Panc1 (cell line): ENCODE measurements around the gene FBXL12. TPM values are rescaled to one million over a fixed set of nuclear protein-coding genes. Genes with fewer than 3 reads are reported as not detected.
"Not testable (repeated sequence)": the region's sequence is repeated elsewhere in the genome, so short reads cannot be mapped to it uniquely, and the experiment has no call there.

Source experiments
- ATAC-seq: fragments of 200-7000 bp; cut with Tn5 transposase; 2 replicates; pipeline ENCODE4 v1.9.1; 2020; ENCODE audit warnings: mild to moderate bottlenecking, moderate library complexity
- BruUV-seq: library from RNA; stranded (reverse); fragments of 400-500 nt; replicated peaks from 2 replicates; lab custom pipeline; 2021; lab: Mats Ljungman, UMichigan
- CTCF ChIA-PET: fragments of 300-600 bp; sonication (Branson Sonifier 250); formaldehyde crosslinking; loops from one replicate; lab custom pipeline; 2022; ENCODE audit warnings: antibody characterized with exemption; lab: Charles Lee
- POLR2A ChIA-PET: fragments of 300-600 bp; sonication (Branson Sonifier 250); formaldehyde crosslinking; loops from one replicate; lab custom pipeline; 2022; ENCODE audit warnings: antibody characterized with exemption; lab: Charles Lee
- DNase-seq: peaks from one replicate; pipeline ENCODE4 v3.0.0-alpha.2; 2010; ENCODE audit warnings: low read depth, low spot score
- H3K27ac ChIP-seq: 2 replicates; pipeline ENCODE4 v1.5.1; 2011; ENCODE audit warnings: mild to moderate bottlenecking, low read length, inconsistent platforms
- H3K27me3 ChIP-seq: fragments of 200-500 bp; sonication (Bioruptor generic); 2 replicates; pipeline ENCODE4 v1.6.0; 2014; ENCODE audit warnings: low read length, inconsistent platforms; ENCODE audit not compliant: control insufficient read depth, insufficient read depth
- H3K36me3 ChIP-seq: fragments of 200-500 bp; sonication (Bioruptor generic); 2 replicates; pipeline ENCODE4 v1.5.1; 2014; ENCODE audit warnings: inconsistent platforms, mild to moderate bottlenecking, low read length, moderate library complexity; ENCODE audit not compliant: control insufficient read depth, insufficient read depth
- H3K4me1 ChIP-seq: 2 replicates; pipeline ENCODE4 v1.5.1; 2011; ENCODE audit warnings: inconsistent platforms, mild to moderate bottlenecking, low read length, moderate library complexity; ENCODE audit not compliant: control insufficient read depth, insufficient read depth
- H3K4me3 ChIP-seq, 2 experiments: 2 replicates each; pipeline ENCODE4 v1.5.1; 2011 to 2012; ENCODE audit warnings: low read depth in 2 of 2, low read length in 2 of 2, mild to moderate bottlenecking in 2 of 2, inconsistent platforms in 1 of 2, moderate library complexity in 1 of 2
- H3K9me3 ChIP-seq: fragments of 200-500 bp; sonication (Bioruptor generic); 2 replicates; pipeline ENCODE4 v1.5.1; 2014; ENCODE audit warnings: low read depth, mild to moderate bottlenecking, inconsistent platforms, low read length, moderate library complexity; ENCODE audit not compliant: control insufficient read depth, insufficient read depth
- POLR2AphosphoS5 ChIP-seq: IDR thresholded peaks from 2 replicates; pipeline ENCODE4 v1.6.1; 2012; ENCODE audit warnings: mild to moderate bottlenecking, low read depth, low read length, moderate library complexity
- REST ChIP-seq, 2 experiments: IDR thresholded peaks; 2 replicates each; pipeline ENCODE4 v1.6.1; 2011 to 2012; ENCODE audit warnings: low read depth in 2 of 2, control low read depth in 1 of 2, low read length in 1 of 2, mild to moderate bottlenecking in 1 of 2, moderate library complexity in 1 of 2; ENCODE audit not compliant: insufficient read depth in 1 of 2
- SIN3A ChIP-seq: IDR thresholded peaks from 2 replicates; pipeline ENCODE4 v1.6.1; 2012; ENCODE audit warnings: low read depth, mild to moderate bottlenecking, low read length, moderate library complexity, borderline replicate concordance; ENCODE audit not compliant: insufficient read depth
- TCF7L2 ChIP-seq: IDR thresholded peaks from 2 replicates; pipeline ENCODE4 v1.6.1; 2011; ENCODE audit warnings: mild to moderate bottlenecking, low read depth, low read length, inconsistent platforms
- in situ Hi-C: cut with HindIII; loops from 2 replicates; pipeline ENCODE4 v1.10.0; 2016; ENCODE audit warnings: low sequenced_read_pairs, low pct_unique_long_range_greater_than_20kb
- intact Hi-C: fragments of 100-400 bp; cut with micrococcal nuclease; formaldehyde crosslinking; loops from one replicate; pipeline ENCODE4 v1.10.0; 2022; ENCODE audit not compliant: unreplicated experiment
- total RNA-seq: library from RNA; stranded (reverse); gene quantifications from one replicate; pipeline ENCODE4 v1.2.1, GENCODE V29; 2021; ENCODE audit not compliant: unreplicated experiment
- TF ChIP-seq, protein P1 (sequence below): fragments of 450-650 bp; IDR thresholded peaks from 2 replicates; pipeline ENCODE4 v1.5.1; 2017; ENCODE audit warnings: mild to moderate bottlenecking

The FBXL12 gene
- total RNA-seq, 1 experiment from 2014 or later: 29.2 TPM

- CTCF ChIA-PET: no interaction called here
- peaks cover 6% of the 10 kb centered on the region; the same call in 1 of the 2 replicates for H3K36me3 ChIP-seq
- TF ChIP-seq TCF7L2 (no peak), REST (IDR thresholded peaks at IDR 0.05; ENCODE audit: insufficient read depth in 1 of 2, low read depth in 2 of 2, low read length in 1 of 2) (no peak), SIN3A (no peak), POLR2AphosphoS5 (no peak)
- TF ChIP-seq, protein P1, sequence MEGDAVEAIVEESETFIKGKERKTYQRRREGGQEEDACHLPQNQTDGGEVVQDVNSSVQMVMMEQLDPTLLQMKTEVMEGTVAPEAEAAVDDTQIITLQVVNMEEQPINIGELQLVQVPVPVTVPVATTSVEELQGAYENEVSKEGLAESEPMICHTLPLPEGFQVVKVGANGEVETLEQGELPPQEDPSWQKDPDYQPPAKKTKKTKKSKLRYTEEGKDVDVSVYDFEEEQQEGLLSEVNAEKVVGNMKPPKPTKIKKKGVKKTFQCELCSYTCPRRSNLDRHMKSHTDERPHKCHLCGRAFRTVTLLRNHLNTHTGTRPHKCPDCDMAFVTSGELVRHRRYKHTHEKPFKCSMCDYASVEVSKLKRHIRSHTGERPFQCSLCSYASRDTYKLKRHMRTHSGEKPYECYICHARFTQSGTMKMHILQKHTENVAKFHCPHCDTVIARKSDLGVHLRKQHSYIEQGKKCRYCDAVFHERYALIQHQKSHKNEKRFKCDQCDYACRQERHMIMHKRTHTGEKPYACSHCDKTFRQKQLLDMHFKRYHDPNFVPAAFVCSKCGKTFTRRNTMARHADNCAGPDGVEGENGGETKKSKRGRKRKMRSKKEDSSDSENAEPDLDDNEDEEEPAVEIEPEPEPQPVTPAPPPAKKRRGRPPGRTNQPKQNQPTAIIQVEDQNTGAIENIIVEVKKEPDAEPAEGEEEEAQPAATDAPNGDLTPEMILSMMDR: no peak
- DNase-seq: no peak
- intact Hi-C loops: no loop called here
- in situ Hi-C loops: no loop called here
- POLR2A ChIA-PET: no interaction called here
- no TSS peak for BruUV-seq
- H3K9me3 ChIP-seq: no peaks in the 10 kb centered on the region
- no peaks in the 10 kb centered on the region for H3K4me1 ChIP-seq
- H3K27me3 ChIP-seq: no peaks in the 10 kb centered on the region
- no peak overlapping the region for H3K4me3 ChIP-seq
- H3K27ac ChIP-seq: no peak overlapping the region
- no peak for ATAC-seq
Measured at GRCh38 chr19:9823816-9824215, 4.9 kb upstream of the FBXL12 start.

DNA sequence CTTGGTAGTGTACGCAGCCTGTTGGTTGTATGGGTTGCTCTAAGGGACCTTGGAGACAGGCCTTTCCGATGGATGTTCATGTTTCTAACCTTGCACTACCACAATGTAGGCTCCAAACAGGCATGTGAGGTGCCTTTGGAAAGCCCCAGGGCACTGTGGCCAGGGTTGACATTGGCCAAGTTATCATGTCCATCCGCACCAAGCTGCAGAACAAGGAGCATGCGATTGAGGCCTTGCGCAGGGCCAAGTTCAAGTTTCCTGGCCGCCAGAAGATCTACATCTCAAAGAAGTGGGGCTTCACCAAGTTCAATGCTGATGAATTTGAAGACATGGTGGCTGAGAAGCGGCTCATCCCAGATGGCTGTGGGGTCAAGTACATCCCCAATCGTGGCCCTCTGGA lies 1.2 kb upstream of the FBXL12 start:
- ATAC-seq, H3K9me3 ChIP-seq, H3K4me1 ChIP-seq, H3K27me3 ChIP-seq, POLR2A ChIA-PET, in situ Hi-C loops, H3K36me3 ChIP-seq, CTCF ChIA-PET, intact Hi-C loops, BruUV-seq, DNase-seq: not testable (repeated sequence)
- Histone ChIP-seq H3K4me3 (peak overlapping the region; percentile 27 to 39), H3K27ac (peak overlapping the region; percentile 72; the same call in 1 of the 2 replicates)

DNA sequence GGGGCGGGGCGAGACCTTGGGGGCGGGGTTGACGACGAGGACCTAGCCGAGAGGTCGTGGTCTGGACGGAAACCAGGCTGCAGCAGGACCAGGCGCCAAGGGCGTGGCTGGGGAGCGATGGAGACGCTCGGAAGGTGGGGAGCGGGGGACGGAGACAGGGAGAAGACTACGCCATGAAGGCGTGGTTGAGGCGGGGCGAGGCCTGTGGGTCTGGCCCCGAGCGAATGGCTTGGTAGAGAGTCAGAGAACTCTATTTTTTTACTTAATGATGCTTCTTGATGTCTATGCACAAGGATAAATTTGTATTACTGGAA lies 674 bp upstream of the FBXL12 start:
- POLR2A ChIA-PET: no interaction called here
- no TSS peak for BruUV-seq
- TF ChIP-seq SIN3A (no peak), POLR2AphosphoS5 (no peak), TCF7L2 (no peak), REST (IDR thresholded peaks at IDR 0.05; ENCODE audit: insufficient read depth in 1 of 2, low read depth in 2 of 2, low read length in 1 of 2) (no peak)
- TF ChIP-seq, protein P1: no peak
- peak; percentile 88 for ATAC-seq
- H3K27me3 ChIP-seq: no peaks in the 10 kb centered on the region
- in situ Hi-C loops (no loop called here), intact Hi-C loops (no loop called here)
- peak overlapping the region; percentile 72; the same call in 1 of the 2 replicates for H3K27ac ChIP-seq
- no peak for DNase-seq
- H3K9me3 ChIP-seq: no peaks in the 10 kb centered on the region
- H3K36me3 ChIP-seq: no peaks in the 10 kb centered on the region
- no peaks in the 10 kb centered on the region for H3K4me1 ChIP-seq
- CTCF ChIA-PET: no interaction called here
- peak overlapping the region; percentile 27 to 39 for H3K4me3 ChIP-seq
